GM19455 (cell line): ENCODE results near the gene ONECUT1.

Source experiments
- ATAC-seq: cut with Tn5 transposase; IDR thresholded peaks from one replicate; pipeline ENCODE4 v1.9.1; 2021; ENCODE audit not compliant: unreplicated experiment

The ONECUT1 gene

GRCh38 chr15:52783929-52784798 lies 6.0 kb downstream of the ONECUT1 start:
- ATAC-seq: no peak

GRCh38 chr15:52783191-52783829 lies 6.8 kb downstream of the ONECUT1 start:
- no peak for ATAC-seq

- no peak for ATAC-seq
Measured at GRCh38 chr15:52782514-52782913, 7.6 kb downstream of the ONECUT1 start.

- ATAC-seq: peak; percentile 71
Measured at GRCh38 chr15:52780172-52780980, 9.8 kb downstream of the ONECUT1 start.

- ATAC-seq: no peak
Measured at GRCh38 chr15:52778457-52778856, 11.7 kb downstream of the ONECUT1 start.

- ATAC-seq: no peak
Measured at GRCh38 chr15:52772766-52773165, 17.4 kb downstream of the ONECUT1 start.

- ATAC-seq: no peak
Measured at GRCh38 chr15:52765785-52766184, 24.4 kb downstream of the ONECUT1 start.

- no peak for ATAC-seq
Measured at GRCh38 chr15:52764731-52765130, 25.4 kb downstream of the ONECUT1 start.

- ATAC-seq: no peak
Measured at GRCh38 chr15:52762621-52763020, 27.5 kb downstream of the ONECUT1 start.

- no peak for ATAC-seq
Measured at GRCh38 chr15:52760562-52760961, 29.6 kb downstream of the ONECUT1 start.

- ATAC-seq: no peak
Measured at GRCh38 chr15:52759969-52760368, 30.2 kb downstream of the ONECUT1 start.

GRCh38 chr15:52757496-52757895 lies 32.6 kb downstream of the ONECUT1 start:
- ATAC-seq: no peak

GRCh38 chr15:52751522-52751921 lies 38.6 kb downstream of the ONECUT1 start:
- ATAC-seq: no peak

GRCh38 chr15:52749258-52749657 lies 40.9 kb downstream of the ONECUT1 start:
- ATAC-seq: no peak

GRCh38 chr15:52746162-52746757 lies 43.9 kb downstream of the ONECUT1 start:
- no peak for ATAC-seq

GRCh38 chr15:52745326-52746161 lies 44.6 kb downstream of the ONECUT1 start:
- no peak for ATAC-seq

GRCh38 chr15:52738311-52738710 lies 51.8 kb downstream of the ONECUT1 start:
- no peak for ATAC-seq

GRCh38 chr15:52737720-52738119 lies 52.4 kb downstream of the ONECUT1 start:
- no peak for ATAC-seq

- peak; percentile 77 for ATAC-seq
Measured at GRCh38 chr15:52735231-52736089, 54.7 kb downstream of the ONECUT1 start.
